Gastroesophageal sphincter (tissue), 4 donors: ENCODE results near the gene GLDN. TPM values are rescaled to one million over a fixed set of nuclear protein-coding genes. Genes with fewer than 3 reads are reported as not detected.

Experiments
- ATAC-seq: fragments of 150-250 bp; one replicate; pipeline ENCODE4 v1.9.1; 2016; ENCODE audit warnings: mild to moderate bottlenecking, moderate library complexity
- H3K27ac ChIP-seq, 4 donors: fragments of 200-600 bp; sonication (generic) in 3 of 4; 1 replicate in 3 of 4; 2 replicates in 1 of 4; pipeline ENCODE4 v1.5.1; 2016 to 2019
- H3K27me3 ChIP-seq: fragments of 200-600 bp; sonication (generic); one replicate; pipeline ENCODE4 v1.5.1; 2019
- H3K36me3 ChIP-seq, 2 donors: fragments of 200-600 bp; sonication (generic); one replicate each; pipeline ENCODE4 v1.5.1; 2019; ENCODE audit warnings: control low read depth in 1 of 2
- H3K4me1 ChIP-seq, 3 donors: fragments of 200-600 bp; sonication (generic); 1 replicate in 2 of 3; 2 replicates in 1 of 3; pipeline ENCODE4 v1.5.1; 2016 to 2019; ENCODE audit warnings: control low read depth in 2 of 3
- H3K4me3 ChIP-seq, 2 donors: fragments of 200-600 bp; sonication (generic); one replicate each; pipeline ENCODE4 v1.5.1; 2019; ENCODE audit warnings: mild to moderate bottlenecking in 1 of 2, moderate library complexity in 1 of 2
- H3K9me3 ChIP-seq, 3 donors: fragments of 200-600 bp; sonication (generic); one replicate each; pipeline ENCODE4 v1.5.1; 2017 to 2019; ENCODE audit warnings: control low read depth in 2 of 3
- EP300 ChIP-seq: sonication (generic); formaldehyde crosslinking; IDR thresholded peaks from one replicate; pipeline ENCODE4 v1.6.1; 2017; ENCODE audit warnings: antibody characterized with exemption, mild to moderate bottlenecking
- POLR2A ChIP-seq, 2 donors: fragments of 450-650 bp; IDR thresholded peaks; one replicate each; pipeline ENCODE4 v1.6.1; 2017; ENCODE audit warnings: antibody characterized with exemption in 2 of 2, mild to moderate bottlenecking in 2 of 2, moderate library complexity in 1 of 2
- POLR2AphosphoS5 ChIP-seq: sonication (generic); formaldehyde crosslinking; IDR thresholded peaks from one replicate; pipeline ENCODE4 v1.6.1; 2017; ENCODE audit warnings: antibody characterized with exemption
- WGBS, 2 donors: methylation state at CpG; one replicate each; pipeline ENCODE4 v1.1.5; 2018; ENCODE audit warnings: low coverage in 1 of 2; 5-methylcytosine and 5-hydroxymethylcytosine counted together
- total RNA-seq, 4 donors: library from RNA; depleted of rRNA; stranded (reverse); fragments of >200 nt; gene quantifications; one replicate each; pipeline ENCODE4 v1.1.0, GENCODE V29; 2016
- TF ChIP-seq, protein P1 (sequence below), 4 experiments: fragments of 200-600 bp in 2 of 4; fragments of 450-650 bp in 2 of 4; sonication (generic) in 1 of 4; IDR thresholded peaks; one replicate each; pipeline ENCODE4 v1.5.1; 2017 to 2019; ENCODE audit warnings: antibody characterized with exemption in 4 of 4, mild to moderate bottlenecking in 2 of 4, moderate library complexity in 2 of 4

The GLDN gene
- total RNA-seq, result 10 to 100 TPM in 1 of 4 donors, 1 to 10 TPM in 3; 3.7 to 19.6 (median 4.4) TPM

DNA sequence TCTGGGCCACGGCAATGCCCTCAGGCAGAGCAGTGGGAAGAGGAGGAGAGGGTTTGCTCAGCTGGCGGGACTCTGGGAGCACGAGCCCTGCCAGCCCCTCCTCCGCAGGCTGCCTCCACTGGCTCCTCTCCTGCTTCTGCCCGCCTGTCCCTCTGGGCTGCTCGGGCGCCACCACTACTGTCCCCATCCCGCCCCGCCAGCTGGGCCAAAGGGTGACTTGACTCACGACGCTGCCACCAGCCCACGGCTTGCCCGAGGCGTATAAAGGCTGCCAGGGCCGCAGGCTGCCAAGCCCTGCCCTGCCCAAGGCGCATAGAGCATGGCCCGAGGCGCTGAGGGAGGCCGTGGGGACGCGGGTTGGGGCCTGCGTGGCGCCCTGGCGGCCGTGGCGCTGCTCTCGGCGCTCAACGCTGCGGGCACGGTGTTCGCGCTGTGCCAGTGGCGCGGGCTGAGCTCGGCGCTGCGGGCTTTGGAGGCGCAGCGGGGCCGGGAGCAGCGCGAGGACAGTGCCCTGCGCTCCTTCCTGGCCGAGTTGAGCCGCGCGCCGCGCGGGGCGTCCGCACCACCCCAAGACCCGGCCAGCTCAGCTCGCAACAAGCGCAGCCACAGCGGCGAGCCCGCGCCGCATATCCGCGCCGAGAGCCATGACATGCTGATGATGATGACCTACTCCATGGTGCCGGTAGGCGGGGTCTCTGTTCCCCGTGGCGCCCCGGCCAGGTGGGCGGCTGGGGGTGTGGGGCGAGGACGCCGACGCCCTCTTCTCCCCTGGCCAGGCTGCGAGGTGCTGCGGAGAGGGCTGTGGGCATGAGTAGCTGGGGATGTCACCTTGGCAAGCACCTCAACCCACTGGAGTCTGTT, at the start of gene GLDN:
Gene GLDN (plus strand): TSS at position 290 of the 861 bp plus-strand sequence. CDS start 30 bp downstream, at position 320.
- peak; percentile 53 for ATAC-seq
- peak within 1 kb of the TSS in 3 of 4 donors; percentile 25 to 76 (median 57) for H3K27ac ChIP-seq
- H3K4me1 ChIP-seq, result peaks cover 0 to 31% (median 9%) of the 10 kb centered on the region in 3 donors
- no peaks in the 10 kb centered on the region for H3K9me3 ChIP-seq
- H3K27me3 ChIP-seq, result peaks cover 23% of the 10 kb centered on the region
- 11% methylated on average over 12 of the region's 76 CpGs; no CpG with 5 or more reads in 1 of the 2 donors for WGBS, 2 donors
- peak within 1 kb of the TSS; percentile 19 to 54 for H3K4me3 ChIP-seq
- no peak for TF ChIP-seq POLR2A (IDR thresholded peaks at IDR 0.05)
- no peak for TF ChIP-seq EP300
- TF ChIP-seq, protein P1, sequence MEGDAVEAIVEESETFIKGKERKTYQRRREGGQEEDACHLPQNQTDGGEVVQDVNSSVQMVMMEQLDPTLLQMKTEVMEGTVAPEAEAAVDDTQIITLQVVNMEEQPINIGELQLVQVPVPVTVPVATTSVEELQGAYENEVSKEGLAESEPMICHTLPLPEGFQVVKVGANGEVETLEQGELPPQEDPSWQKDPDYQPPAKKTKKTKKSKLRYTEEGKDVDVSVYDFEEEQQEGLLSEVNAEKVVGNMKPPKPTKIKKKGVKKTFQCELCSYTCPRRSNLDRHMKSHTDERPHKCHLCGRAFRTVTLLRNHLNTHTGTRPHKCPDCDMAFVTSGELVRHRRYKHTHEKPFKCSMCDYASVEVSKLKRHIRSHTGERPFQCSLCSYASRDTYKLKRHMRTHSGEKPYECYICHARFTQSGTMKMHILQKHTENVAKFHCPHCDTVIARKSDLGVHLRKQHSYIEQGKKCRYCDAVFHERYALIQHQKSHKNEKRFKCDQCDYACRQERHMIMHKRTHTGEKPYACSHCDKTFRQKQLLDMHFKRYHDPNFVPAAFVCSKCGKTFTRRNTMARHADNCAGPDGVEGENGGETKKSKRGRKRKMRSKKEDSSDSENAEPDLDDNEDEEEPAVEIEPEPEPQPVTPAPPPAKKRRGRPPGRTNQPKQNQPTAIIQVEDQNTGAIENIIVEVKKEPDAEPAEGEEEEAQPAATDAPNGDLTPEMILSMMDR (IDR thresholded peaks at IDR 0.05), result peak in 1 of 4 experiments; percentile 7
- no peak for TF ChIP-seq POLR2AphosphoS5
- no peaks in the 10 kb centered on the region for H3K36me3 ChIP-seq

DNA sequence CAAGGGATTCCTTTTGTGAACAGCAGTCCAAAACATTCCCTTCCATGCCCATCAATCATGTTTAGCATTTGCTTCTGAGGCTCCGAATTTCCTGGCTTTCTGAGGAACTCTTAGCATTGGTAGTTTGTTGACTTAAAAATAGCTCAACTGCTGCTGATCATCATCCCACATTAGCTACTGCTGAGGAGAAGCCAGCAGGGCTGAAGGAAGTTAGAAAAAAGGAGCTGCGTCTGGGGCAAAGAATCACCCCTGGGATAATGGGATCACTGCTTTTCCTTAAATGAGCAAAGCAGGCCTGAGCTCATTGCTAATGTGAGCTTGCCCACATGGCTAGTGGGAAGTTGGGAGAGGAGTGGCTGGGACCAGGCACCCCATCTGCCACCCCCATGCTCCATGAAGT, 42.8 kb upstream of the GLDN start:
- TF ChIP-seq EP300, result no peak
- TF ChIP-seq, protein P1 (IDR thresholded peaks at IDR 0.05), result no peak
- peaks cover 0 to 11% (median 4%) of the 10 kb centered on the region in 3 donors for H3K4me1 ChIP-seq
- H3K27me3 ChIP-seq, result no peaks in the 10 kb centered on the region
- WGBS, 2 donors, result 11% methylated on average over 2 of the region's 2 CpGs; no CpG with 5 or more reads in 1 of the 2 donors
- H3K36me3 ChIP-seq, result no peaks in the 10 kb centered on the region
- no peaks in the 10 kb centered on the region for H3K9me3 ChIP-seq
- H3K4me3 ChIP-seq, result no peak overlapping the region
- no peak for ATAC-seq
- H3K27ac ChIP-seq, result peak overlapping the region in 2 of 4 donors; percentile 56 to 57

DNA sequence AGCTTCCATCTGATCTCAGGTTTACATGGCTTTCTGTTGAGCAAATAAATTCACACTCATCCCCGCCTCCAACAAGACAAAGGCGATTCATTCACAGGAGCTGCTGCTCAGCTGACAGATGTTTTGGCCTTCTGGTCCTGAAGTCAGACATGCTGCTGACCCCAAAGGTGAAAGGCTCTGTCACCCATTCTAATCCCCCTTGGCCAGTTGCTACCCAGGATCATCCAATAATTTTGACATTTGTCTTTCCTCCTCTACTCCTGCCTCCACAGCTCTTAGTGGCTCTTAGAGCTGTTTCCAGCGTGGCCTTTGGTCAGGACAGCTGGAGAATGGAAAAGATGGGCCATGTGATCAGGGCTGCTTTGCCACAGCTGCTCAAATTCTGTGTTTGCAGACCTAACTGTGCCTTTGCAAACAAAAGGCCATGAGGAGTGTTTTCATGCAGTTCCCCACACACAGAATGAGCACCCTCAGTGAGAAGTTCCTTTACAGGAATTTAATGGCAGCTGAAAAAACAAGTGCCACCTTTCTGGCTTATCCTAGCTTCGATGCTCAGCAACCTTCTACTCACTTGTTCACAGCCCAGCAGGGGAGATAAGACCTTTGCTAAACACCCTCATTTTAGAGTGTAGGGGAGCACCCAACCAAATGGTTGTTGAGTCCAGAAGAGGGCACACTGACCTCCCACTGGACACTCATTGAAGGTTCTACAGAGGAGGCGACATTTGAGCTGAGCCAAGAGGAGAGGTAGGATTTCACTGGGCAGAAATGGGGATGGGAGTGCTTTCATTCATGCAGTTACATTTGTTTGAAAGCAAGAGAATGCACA, 42.1 kb upstream of the GLDN start:
- 85% methylated on average over 2 of the region's 5 CpGs; no CpG with 5 or more reads in 1 of the 2 donors for WGBS, 2 donors
- Histone ChIP-seq H3K36me3 (no peaks in the 10 kb centered on the region), H3K9me3 (no peaks in the 10 kb centered on the region), H3K27me3 (no peaks in the 10 kb centered on the region), H3K4me3 (no peak overlapping the region), H3K4me1 (peaks cover 0 to 11% (median 4%) of the 10 kb centered on the region in 3 donors), H3K27ac (peak overlapping the region in 2 of 4 donors; percentile 56 to 57)
- TF ChIP-seq POLR2AphosphoS5 (no peak), POLR2A (IDR thresholded peaks at IDR 0.05) (no peak), EP300 (no peak)
- TF ChIP-seq, protein P1 (IDR thresholded peaks at IDR 0.05), result no peak
- ATAC-seq, result no peak

DNA sequence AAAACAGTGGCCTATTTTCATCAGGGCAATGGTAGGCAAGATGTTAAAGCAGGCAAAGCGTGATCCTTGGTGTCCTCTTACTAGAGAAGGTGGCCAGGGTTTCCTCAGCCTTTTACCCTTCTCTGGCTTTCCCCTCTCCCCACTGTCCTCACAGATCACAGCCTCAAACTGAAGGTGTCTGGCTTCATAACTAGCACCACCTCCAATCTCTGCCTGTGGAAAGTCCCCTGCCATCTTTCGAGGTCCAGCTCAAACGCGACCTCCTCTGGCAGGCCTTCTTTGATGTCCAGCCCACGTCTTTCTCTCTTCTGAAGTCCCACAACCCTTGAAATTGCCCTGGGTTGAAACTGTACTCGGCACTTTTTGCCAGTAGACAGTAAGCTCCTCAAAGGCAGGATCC, 39.0 kb upstream of the GLDN start:
- TF ChIP-seq EP300 (no peak), POLR2A (IDR thresholded peaks at IDR 0.05) (no peak), POLR2AphosphoS5 (no peak)
- TF ChIP-seq, protein P1 (IDR thresholded peaks at IDR 0.05), result no peak
- peaks cover 5% of the 10 kb centered on the region for H3K27me3 ChIP-seq
- H3K27ac ChIP-seq, result no peak overlapping the region
- ATAC-seq, result no peak
- H3K4me3 ChIP-seq, result no peak overlapping the region
- WGBS, 2 donors, result 72 to 92% methylated on average over 5 of the region's 6 CpGs
- H3K4me1 ChIP-seq, result peaks cover 0 to 11% (median 4%) of the 10 kb centered on the region in 3 donors
- H3K9me3 ChIP-seq, result no peaks in the 10 kb centered on the region
- H3K36me3 ChIP-seq, result no peaks in the 10 kb centered on the region
